ENCODE data around the gene COP1.

DNA sequence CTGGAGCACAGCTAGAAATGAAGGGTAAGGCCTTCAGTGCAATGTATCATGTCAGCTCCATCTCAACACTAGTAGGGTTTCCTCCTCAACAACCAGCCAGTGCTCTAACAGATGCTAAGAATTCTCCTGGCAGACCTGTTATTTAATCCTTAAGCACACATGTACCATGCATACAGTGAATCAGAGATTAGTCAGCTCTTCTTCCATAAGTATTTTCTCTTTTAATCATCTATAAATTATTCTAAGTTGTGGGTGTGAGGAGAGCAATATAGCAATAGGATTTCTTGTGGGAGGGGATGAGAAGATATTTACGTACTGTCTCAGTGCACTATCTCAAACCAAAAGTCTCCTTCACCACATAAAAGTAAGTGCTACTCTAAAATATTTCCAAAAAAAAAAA, 95.3 kb downstream of the COP1 start:
- TF ChIP-seq, protein P1, sequence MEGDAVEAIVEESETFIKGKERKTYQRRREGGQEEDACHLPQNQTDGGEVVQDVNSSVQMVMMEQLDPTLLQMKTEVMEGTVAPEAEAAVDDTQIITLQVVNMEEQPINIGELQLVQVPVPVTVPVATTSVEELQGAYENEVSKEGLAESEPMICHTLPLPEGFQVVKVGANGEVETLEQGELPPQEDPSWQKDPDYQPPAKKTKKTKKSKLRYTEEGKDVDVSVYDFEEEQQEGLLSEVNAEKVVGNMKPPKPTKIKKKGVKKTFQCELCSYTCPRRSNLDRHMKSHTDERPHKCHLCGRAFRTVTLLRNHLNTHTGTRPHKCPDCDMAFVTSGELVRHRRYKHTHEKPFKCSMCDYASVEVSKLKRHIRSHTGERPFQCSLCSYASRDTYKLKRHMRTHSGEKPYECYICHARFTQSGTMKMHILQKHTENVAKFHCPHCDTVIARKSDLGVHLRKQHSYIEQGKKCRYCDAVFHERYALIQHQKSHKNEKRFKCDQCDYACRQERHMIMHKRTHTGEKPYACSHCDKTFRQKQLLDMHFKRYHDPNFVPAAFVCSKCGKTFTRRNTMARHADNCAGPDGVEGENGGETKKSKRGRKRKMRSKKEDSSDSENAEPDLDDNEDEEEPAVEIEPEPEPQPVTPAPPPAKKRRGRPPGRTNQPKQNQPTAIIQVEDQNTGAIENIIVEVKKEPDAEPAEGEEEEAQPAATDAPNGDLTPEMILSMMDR (IDR thresholded peaks at IDR 0.05; ENCODE audit: borderline replicate concordance, extremely low read depth, low read length, poor library complexity, severe bottlenecking): no peak
- TF ChIP-seq EZH2 (IDR thresholded peaks at IDR 0.05; ENCODE audit: borderline replicate concordance, low read depth, low read length, severe bottlenecking): no peak
